HG02938 (cell line): ENCODE results near the gene CFAP119.

Source experiments
- ATAC-seq: cut with Tn5 transposase; IDR thresholded peaks from one replicate; pipeline ENCODE4 v1.9.1; 2021; ENCODE audit warnings: mild to moderate bottlenecking, moderate library complexity; ENCODE audit not compliant: unreplicated experiment

Gene CFAP119

DNA sequence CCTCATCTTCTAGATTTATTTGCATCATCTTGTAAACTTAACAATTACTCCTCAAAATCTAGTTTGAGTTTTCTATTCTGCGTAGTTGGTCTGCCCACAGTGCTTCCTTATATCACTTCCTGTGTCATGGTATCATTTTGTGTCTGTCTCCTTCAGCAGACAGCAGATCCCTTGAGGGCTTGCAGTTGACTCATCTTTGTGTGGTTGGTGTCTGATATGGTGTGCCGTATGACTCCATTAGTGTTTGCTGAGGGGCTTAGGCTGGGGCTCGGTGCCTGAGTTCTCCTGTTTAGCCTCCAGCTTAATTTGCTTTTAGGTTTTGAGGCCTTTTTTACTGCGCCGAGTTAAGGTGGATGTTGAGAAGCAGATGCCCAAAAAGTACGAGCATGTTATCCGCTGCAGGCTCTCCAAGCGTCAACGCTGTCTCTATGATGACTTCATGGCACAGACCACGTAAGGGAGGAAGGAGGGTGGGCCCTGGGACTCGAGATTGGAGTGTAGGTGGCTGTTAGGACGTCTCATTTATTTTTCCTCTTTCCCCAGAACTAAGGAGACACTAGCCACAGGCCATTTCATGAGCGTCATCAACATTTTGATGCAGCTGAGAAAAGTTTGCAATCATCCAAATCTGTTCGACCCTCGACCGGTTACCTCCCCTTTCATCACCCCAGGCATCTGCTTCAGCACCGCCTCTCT lies 46.0 kb downstream of the CFAP119 start:
- no peak for ATAC-seq

DNA sequence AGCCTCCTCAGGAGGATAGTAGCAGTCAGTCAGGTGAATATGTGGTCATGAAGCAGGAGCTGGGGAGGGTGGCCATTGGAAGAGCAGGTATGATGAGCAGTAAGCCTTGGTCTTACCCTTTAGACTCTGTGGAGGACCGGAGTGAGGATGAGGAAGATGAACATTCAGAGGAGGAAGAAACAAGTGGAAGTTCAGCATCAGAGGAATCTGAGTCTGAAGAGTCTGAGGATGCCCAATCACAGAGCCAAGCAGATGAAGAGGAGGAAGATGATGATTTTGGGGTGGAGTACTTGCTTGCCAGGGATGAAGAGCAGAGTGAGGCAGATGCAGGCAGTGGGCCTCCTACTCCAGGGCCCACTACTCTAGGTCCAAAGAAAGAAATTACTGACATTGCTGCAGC lies 50.1 kb downstream of the CFAP119 start:
- ATAC-seq, result no peak

DNA sequence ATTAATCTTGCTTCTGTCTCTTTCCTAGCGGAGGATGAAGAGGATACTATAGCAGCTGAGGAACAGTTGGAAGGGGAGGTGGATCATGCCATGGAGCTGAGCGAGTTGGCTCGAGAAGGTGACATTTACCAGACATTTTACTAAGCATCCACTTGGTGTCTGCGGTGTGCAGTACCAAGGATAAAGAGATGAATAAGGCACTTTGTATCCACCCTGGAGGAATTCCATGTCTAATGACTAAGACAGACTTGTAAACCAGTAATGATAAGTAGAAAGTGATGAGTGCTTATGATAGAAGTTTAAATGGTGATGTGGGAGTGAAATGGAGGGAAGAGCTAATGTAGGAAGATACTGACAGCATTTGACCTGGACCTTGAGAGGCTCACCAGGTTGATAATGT lies 50.9 kb downstream of the CFAP119 start:
- no peak for ATAC-seq
